Measurements from ENCODE around the gene EDDM3A.
"Not testable (repeated sequence)": the region's sequence is repeated elsewhere in the genome, so short reads cannot be mapped to it uniquely, and the experiment has no call there.

EDDM3A gene

GRCh38 chr14:20733684-20734429 is 11.8 kb upstream of the EDDM3A start:
- no peak for DNase-seq

DNA sequence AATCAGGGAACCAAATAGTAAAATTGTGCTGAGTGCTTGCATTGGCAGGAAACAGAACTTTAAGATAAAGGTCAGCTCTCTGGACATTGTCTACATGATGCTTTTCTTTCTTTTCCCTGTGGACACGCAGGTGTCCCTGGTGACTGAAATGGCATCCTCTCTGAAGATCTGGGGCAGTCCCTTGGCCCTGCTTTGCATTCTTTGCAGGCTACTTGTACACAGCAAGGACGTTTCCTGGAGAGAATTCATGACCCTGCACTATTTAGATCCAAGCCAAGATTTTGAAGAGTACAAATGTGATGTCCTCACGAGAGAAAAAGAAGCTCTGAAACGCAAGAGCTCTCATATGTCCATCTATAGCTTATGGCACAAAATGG is 11.3 kb upstream of the EDDM3A start:
- DNase-seq = no peak

DNA sequence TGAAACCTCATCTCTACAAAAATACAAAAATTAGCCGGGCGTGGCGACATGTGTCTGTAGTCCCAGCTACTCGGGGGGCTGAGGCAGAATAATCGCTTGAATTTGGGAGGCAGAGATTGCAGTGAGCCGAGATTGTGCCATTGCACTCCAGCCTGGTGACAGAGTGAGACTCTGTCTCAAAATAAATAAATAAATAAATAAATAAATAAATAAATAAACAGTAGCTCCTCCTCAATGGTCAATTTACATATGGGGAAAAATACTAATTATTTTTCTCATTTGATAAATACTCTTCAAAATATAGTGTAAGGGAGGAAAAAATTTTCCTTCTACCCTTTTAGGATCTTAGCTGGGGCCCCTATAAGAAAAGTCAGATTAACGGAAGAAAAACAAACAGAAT is 7.4 kb upstream of the EDDM3A start:
- not testable (repeated sequence) for DNase-seq

- DNase-seq = no peak
Observed at GRCh38 chr14:20742132-20742531, 3.6 kb upstream of the EDDM3A start.

- DNase-seq = no peak
Observed at GRCh38 chr14:20743556-20743955, 2.1 kb upstream of the EDDM3A start.

DNA sequence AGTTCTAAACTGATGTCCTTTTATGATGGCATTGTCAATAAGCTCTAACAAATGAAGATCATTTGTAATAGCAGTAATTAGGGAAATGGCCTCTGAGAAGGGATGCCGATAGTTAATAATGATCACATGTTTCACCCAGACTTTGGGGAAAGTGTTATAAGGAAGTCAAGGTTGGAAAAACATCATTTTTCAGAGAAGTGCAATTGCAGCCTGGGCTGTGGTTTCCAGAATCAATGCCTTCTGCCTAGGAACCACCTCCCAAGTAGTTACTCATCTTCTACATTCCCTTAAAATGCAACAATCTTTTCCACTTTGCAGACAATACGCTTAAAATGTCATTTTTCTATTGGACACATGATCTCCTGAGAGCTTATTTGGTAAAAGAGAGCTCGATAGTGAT is 879 bp downstream of the EDDM3A start:
- DNase-seq = no peak

- DNase-seq = no peak
Observed at GRCh38 chr14:20748439-20748838, 2.8 kb downstream of the EDDM3A start.

- no peak for DNase-seq
Observed at GRCh38 chr14:20750194-20750593, 4.5 kb downstream of the EDDM3A start.

- DNase-seq = no peak
Observed at GRCh38 chr14:20751963-20752562, 6.4 kb downstream of the EDDM3A start.

DNA sequence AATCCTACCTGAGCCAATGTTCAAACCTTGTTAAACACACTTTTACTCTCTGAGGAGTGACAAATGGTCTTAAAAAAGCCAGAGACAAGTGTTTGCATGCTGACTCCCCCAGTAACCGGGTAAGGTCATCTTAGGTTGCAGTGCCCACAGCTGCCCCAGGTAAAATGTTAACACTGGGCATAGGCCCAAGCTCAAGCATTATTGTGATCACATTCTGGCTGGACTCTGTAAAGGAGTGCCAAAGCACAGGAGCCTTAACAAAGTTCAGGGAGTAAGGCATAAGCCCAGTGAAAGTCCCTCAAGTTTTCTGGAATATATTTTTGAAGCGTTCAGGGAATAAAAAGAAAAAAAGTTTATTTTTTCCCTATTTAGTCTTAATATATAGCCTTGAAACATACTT is 8.6 kb downstream of the EDDM3A start:
- DNase-seq = no peak

DNA sequence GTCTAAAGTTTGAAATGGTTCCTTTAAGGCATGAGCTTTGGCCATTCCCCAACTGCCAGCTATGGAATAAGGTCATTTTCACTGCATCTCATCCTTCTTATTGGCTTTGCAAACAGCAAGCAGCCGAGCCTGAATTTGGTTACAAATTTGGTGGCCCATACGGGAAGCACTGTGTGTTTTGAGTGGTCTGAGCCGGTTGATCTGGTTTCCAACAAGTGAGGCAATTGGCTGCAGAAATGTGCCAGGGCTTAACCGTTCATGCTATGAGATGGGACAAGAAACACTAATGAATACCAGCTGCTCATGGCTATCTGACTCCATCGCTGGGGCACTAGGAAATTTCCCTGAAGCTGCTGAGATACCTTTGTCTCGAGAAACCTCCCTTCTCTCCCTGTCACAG is 9.3 kb downstream of the EDDM3A start:
- DNase-seq = no peak

DNA sequence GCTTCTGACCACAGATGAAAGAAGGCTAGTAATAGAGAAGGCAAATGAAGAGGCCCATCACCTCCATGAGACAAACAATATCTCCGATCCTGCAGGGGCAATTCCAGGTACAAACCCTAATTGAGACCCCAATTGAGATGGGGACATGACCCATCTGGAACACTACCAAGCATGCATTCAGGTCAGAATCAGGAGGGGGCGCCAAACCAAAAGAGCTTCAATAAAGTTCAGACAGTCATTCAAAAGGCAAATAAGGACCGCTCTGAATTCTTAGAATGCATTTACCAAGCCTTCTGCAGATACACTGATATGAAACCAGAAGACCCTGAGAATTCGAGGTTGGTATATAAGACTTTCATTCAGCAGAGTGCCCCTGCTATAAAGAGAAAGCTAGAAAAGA is 12.3 kb downstream of the EDDM3A start:
- DNase-seq = no peak

GRCh38 chr14:20759465-20759864 is 13.8 kb downstream of the EDDM3A start:
- not testable (repeated sequence) for DNase-seq

- no peak for DNase-seq
Observed at GRCh38 chr14:20760950-20761349, 15.3 kb downstream of the EDDM3A start.

- DNase-seq = no peak
Observed at GRCh38 chr14:20768593-20768892, 22.9 kb downstream of the EDDM3A start.

- no peak for DNase-seq
Observed at GRCh38 chr14:20769421-20769820, 23.7 kb downstream of the EDDM3A start.

DNA sequence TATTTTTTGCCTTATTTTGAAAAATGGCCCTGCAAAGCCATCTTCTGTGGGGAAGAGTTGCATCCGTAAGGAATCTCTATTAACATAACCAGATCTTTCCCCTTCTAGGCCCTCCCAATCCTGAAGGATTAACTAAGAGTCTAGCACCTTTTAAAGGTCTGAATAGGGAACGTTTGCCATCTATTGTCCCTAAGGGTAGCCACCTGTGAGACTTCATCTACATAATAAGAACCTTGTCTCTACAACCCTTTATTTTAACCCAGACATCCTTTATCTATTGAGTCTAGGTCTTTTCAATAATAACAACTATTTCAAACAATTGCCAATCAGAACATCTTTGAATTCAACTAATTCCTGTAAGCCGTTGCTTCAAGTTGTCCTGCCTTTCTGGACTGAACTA is 27.0 kb downstream of the EDDM3A start:
- DNase-seq = no peak

DNA sequence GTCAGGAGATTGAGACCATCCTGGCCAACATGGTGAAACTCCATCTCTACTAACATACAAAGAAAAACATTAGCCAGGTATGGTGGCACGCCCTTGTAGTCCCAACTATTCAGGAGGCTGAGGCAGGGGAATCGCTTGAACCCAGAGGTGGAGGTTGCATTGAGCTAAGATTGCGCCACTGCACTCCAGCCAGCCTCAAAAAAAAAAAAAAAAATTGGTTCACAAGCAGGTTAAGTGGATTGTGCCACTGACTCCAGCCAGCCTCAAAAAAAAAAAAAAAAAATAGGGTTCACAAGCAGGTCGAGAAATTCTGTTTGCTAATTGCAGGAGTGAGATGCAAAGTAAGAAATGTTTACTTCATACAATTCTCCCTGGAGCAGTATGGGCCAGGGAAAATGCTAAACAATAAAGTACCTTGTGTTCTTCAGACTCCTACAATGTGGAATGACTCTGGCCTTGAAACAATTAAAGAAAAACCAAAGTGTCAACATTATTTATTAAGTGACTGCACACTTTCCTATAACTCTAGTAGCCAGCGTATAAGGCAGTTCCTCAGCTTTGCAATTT is 28.7 kb downstream of the EDDM3A start:
- no peak for DNase-seq

- DNase-seq = no peak
Observed at GRCh38 chr14:20775043-20775442, 29.4 kb downstream of the EDDM3A start.

GRCh38 chr14:20775901-20776300 is 30.2 kb downstream of the EDDM3A start:
- no peak for DNase-seq

DNA sequence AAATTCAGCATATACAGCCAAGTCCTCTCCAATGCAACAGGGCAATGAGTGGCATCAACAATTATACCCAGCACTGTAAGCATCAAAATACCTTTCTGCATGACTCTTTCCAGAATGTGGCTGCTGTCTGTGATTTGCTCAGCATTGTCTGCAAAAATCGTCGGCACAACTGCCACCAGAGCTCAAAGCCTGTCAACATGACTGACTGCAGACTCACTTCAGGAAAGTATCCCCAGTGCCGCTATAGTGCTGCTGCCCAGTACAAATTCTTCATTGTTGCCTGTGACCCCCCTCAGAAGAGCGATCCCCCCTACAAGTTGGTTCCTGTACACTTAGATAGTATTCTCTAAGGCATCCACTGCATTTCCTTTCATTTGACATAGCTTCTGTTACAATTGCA is 36.1 kb downstream of the EDDM3A start:
- DNase-seq = no peak

GRCh38 chr14:20782280-20782890 is 36.7 kb downstream of the EDDM3A start:
- DNase-seq = no peak

DNA sequence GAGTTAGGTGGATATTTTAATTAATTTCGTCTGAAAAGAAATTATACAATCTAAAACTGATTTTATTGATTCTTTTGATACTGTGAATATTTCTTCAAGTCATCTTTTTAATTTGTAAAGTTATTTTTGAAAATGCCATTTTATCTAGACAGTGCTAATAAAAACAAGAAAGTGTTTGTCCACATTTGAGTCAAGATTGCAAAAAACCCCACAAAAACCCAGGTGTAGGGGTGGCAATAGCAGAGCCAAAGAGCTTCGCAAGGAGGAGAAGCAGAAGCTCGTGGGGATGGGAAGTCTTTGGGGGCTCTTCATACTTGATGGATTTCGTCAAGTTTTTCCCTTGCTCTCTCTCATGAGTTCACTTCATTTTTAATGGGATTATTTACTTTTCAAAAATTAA is 41.3 kb downstream of the EDDM3A start:
- DNase-seq = no peak

DNA sequence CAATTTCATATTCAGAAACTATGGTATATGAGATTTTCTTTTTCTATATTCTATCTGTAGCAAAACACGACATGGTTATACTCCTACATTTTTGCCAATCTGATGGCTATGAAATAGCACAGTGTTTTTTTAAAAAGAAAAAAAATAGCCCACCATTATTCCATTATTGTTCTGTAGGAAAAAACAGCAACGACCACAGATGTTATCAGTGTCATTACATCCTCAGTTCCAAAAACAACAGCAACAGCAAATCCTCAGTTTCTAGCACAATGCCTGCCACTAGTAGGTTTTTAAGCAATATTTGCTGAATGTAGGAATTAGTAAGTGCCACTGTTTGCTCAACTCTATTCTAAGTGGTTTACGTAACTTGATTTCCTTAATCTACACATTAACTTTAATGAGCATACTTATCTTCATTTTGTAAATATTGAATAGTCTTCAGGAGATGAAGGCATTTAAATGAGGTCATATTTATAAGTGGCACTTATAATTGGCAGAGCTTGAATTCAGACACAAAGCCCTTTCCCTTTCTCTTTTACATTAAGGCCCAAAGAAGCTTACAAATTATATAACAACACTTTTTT is 43.6 kb downstream of the EDDM3A start:
- DNase-seq = no peak

Measured in NCI-H1417 treated with DMSO at 0.1 percent for 48 hours (cell line).